ENCODE results near the gene KCNJ14.

KCNJ14 gene

GRCh38 chr19:48509467-48510194 is 54.3 kb downstream of the KCNJ14 start:
- no peak for FAIRE-seq

- no peak for FAIRE-seq
These were observed 55.3 kb downstream of the KCNJ14 start for GRCh38 chr19:48510421-48511268.

GRCh38 chr19:48511321-48511731 is 56.0 kb downstream of the KCNJ14 start:
- FAIRE-seq = no peak

DNA sequence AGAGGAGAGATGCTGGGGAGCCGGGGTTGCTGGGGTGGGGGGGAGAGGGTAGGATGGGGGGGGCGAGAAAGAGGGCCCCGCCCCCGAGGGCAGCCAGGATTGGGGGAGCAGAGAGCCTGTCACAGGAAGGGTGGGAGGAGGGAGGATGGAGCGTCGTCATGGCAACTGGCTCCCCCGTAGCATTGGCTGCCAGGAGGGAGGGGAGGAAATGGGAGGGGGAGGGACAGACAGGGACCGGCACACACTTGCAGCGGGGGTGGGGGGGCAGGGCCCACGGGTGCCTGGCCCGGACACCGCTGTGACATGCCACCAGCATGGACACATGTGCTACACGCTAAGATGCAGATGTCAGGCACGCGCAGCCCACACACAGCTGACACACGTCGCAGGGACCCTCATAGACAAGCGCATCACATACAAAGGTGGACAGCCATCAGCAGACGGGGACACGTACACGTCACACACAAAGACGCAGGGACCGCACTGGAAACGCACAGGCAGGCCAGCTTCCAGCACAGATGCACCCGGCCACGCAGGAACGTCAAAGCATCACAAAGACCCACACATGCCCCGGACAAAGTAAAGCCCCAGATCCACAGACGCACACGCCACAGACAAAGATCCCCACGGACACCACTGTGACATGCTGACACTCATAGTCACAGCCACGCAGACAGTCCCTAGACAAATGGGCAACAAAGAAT is 56.6 kb downstream of the KCNJ14 start, which contains the start of gene LMTK3:
LMTK3 (minus strand) TSS at position 36 of the 704 bp plus-strand sequence. CDS start 259 bp downstream, outside the sequence.
- no peak for FAIRE-seq

GRCh38 chr19:48512504-48513288 is 57.3 kb downstream of the KCNJ14 start:
- FAIRE-seq = no peak

DNA sequence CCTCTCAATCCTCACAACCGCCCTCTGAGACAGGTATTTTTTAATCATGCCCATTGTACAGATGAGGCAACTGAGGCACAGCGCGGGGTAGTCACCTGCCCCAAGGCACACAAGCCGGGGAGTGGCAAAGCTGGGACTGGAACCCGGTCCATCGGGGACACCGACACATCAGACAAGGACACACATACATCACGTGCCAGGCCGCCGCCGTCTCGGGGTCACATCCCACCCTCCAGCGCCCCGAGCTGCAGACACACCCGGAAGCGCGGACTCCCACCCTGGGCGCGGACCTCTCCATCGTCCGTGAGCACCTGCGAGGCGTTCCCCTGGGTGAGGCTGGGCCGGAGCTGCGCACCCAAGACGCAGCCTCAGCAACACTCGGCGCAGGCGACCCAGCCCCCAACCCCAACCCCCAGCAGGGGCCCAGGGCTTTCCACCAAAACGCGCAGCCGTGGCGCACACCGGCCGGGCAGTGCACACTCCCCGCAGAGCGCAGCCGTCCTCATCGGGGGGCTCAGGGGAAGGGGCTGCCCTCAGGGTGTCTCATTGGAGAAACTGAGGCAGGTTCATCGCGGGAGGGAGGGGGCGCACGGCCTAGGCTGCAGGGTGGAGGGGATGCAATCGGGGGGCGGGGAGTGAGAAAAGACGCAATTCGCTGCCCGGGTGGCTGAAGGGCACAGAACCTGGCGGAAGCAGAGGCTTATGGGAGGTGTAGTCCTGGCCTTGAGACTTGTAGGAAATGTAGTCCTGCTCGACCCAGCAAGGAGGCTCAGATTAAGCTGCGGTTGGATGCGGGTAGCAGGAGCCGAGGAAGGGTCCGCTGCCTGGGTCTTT is 58.1 kb downstream of the KCNJ14 start:
- FAIRE-seq = no peak

- FAIRE-seq = no peak
These were observed 58.7 kb downstream of the KCNJ14 start for GRCh38 chr19:48514123-48514458.

DNA sequence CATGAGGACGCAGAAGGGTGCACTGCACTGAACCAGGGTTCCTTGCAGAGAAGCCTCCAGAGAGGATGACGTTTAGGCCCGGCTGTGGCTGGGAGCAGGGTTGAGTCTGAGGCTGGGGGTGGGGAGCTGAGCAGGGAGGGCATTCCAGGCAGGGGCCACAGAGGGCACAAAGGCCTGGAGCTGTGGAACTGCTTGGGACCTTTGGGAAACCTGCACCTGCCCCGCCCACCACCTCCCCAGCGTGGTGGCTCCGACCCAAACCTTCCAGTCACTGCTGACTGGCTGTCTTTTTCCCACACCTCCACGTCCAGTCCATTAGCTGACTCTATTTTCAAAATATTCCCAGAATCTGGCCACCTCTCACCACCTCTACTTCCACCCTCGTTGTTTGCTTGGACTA is 61.2 kb downstream of the KCNJ14 start:
- FAIRE-seq = no peak
